Body of pancreas (tissue), 4 donors: ENCODE measurements around the gene SS18L1.

ENCODE experiments used
- POLR2A ChIP-seq, 3 donors: fragments of 450-650 bp; IDR thresholded peaks; one replicate each; pipeline ENCODE4 v1.6.1; 2016; ENCODE audit warnings: antibody characterized with exemption in 3 of 3, mild to moderate bottlenecking in 2 of 3
- TF ChIP-seq, protein P1 (sequence below), 7 experiments: fragments of 450-650 bp in 4 of 7; fragments of 200-600 bp in 3 of 7; sonication (generic) in 3 of 7; IDR thresholded peaks; one replicate each; pipeline ENCODE4 v1.5.1; 2016 to 2019; ENCODE audit warnings: antibody characterized with exemption in 7 of 7

DNA sequence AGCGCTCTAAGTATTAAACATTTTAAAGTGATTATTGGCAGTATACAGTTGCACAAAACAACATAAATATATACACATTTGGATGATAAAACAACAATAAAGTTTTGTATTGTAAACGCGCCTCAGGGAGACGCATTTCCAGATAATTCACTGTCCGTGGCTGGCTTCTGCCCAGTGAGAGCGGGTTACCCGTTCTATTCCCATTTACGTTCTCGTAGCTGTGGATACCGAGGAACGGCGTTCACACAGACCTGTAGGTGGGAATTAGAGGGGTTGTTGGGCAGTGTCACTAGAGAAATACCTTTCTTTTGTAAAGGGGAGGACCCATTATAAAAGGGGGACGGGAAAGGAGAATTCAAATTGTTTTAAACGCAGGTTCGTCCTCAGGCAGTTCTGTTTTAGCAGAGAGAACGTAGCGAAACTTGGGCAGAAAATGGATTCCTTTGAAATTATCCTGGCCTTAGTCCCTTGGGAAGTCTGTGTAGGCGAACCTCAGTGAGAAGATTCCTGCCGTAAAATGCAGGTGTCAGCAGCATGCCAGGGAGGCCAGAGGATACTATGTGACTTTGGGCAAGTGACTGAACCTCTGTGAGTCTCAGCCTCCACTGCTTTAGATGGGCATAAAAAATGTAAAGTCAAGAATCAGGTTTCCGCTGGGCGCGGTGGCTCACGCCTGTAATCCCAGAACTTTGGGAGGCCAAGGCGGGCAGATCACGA lies 40.0 kb downstream of the SS18L1 start:
- TF ChIP-seq, protein P1, sequence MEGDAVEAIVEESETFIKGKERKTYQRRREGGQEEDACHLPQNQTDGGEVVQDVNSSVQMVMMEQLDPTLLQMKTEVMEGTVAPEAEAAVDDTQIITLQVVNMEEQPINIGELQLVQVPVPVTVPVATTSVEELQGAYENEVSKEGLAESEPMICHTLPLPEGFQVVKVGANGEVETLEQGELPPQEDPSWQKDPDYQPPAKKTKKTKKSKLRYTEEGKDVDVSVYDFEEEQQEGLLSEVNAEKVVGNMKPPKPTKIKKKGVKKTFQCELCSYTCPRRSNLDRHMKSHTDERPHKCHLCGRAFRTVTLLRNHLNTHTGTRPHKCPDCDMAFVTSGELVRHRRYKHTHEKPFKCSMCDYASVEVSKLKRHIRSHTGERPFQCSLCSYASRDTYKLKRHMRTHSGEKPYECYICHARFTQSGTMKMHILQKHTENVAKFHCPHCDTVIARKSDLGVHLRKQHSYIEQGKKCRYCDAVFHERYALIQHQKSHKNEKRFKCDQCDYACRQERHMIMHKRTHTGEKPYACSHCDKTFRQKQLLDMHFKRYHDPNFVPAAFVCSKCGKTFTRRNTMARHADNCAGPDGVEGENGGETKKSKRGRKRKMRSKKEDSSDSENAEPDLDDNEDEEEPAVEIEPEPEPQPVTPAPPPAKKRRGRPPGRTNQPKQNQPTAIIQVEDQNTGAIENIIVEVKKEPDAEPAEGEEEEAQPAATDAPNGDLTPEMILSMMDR (IDR thresholded peaks at IDR 0.05) = no peak
- TF ChIP-seq POLR2A (IDR thresholded peaks at IDR 0.05) = no peak
